Measurements from ENCODE around the gene CCDC63. TPM values are rescaled to one million over a fixed set of nuclear protein-coding genes. Genes with fewer than 3 reads are reported as not detected.

CCDC63 gene
- polyA plus RNA-seq, 3 donors = 0.22 TPM; not detected in 2

DNA sequence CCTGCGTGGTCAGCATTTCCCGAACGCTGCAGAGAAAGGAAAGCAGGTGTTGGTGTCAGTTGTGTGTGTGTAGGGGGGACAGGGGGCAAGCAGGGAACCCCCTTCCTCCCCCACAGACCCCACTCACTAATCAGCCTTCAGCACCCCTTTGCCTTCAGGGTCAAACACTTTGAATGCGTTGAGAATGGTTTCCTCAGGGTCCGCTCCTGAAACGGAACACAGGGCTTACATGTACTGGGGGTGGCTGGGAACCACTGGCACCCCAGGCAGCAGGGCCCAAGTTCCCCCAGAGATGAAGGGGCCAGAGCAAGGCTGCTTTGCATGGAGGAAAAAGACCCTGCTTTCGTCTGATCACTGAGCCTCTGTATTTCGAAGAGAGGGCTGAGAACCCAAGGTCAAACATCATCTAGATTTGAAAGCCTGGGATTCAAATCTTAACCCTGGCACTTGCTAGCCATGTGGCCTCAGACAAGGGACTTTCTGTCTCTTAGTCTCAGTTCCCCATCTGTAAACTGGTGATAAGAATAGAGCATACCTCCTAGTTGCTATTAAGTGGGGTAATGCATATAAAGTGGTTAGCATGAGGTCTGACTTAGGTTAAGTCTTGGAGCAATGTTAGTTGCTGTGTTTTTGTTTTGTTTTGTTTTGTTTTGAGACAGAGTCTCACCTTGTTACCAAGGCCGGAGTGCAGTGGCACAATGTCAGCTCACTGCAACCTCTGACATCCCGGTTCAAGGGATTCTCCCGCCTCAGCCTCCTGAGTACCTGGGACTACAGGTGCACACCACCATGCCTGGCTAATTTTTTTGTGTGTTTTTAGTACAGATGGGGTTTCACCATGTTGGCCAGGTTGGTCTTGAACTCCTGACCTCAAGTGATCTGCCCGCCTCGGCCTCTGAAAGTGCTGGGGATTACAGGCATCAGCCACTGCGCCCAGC, 66.6 kb downstream of the CCDC63 start:
- no peaks in the 10 kb centered on the region for H3K9me3 ChIP-seq (replicated peaks in 1 of 2; ENCODE audit: control insufficient read depth in 1 of 2, insufficient read depth in 1 of 2, low read length in 2 of 2)
- intact Hi-C loops (cut with micrococcal nuclease) = no loop called here
- peak in 1 of 3 donors; percentile 28 for DNase-seq
- peaks cover 0 to 4% (median 0%) of the 10 kb centered on the region in 3 donors for H3K27me3 Mint-ChIP-seq (ENCODE audit: low read depth in 3 of 3)
- H3K9me3 Mint-ChIP-seq = no peaks in the 10 kb centered on the region
- H4K20me1 ChIP-seq (ENCODE audit: insufficient read depth, low read length) = no peaks in the 10 kb centered on the region
- no peaks in the 10 kb centered on the region for H3K79me2 ChIP-seq (ENCODE audit: insufficient read depth, low read length)
- no peaks in the 10 kb centered on the region for H3K27me3 ChIP-seq (ENCODE audit: control insufficient read depth in 2 of 2, insufficient read depth in 2 of 2, low read length in 2 of 2)
- no peak overlapping the region for H3K4me3 ChIP-seq (replicated peaks in 1 of 3; ENCODE audit: low read depth in 2 of 3, low read length in 3 of 3)
- peak overlapping the region in 1 of 7 donors; percentile 21 for H3K27ac Mint-ChIP-seq
- no peak overlapping the region for H3K4me3 Mint-ChIP-seq
- peak overlapping the region; percentile 25 for H2AFZ ChIP-seq (ENCODE audit: insufficient read depth, low read depth, low read length, poor library complexity, severe bottlenecking)
- H3K9ac ChIP-seq (ENCODE audit: insufficient read depth, low read length, poor library complexity, severe bottlenecking) = no peak overlapping the region
- H3K4me1 Mint-ChIP-seq = peaks cover 12% of the 10 kb centered on the region
- 93% methylated on average over 11 of the region's 14 CpGs for WGBS (ENCODE audit: insufficient coverage)
- H3K36me3 ChIP-seq (replicated peaks in 1 of 2; ENCODE audit: control insufficient read depth in 1 of 2, insufficient read depth in 2 of 2, low read length in 2 of 2) = no peaks in the 10 kb centered on the region
- no peak overlapping the region for H3K27ac ChIP-seq (ENCODE audit: low read depth in 1 of 2, low read length in 2 of 2)
- no peak overlapping the region for H3K4me2 ChIP-seq (replicated peaks; ENCODE audit: extremely low read depth, low read length, poor library complexity, severe bottlenecking)
- H3K4me1 ChIP-seq (ENCODE audit: control insufficient read depth in 1 of 2, insufficient read depth in 2 of 2, low read length in 2 of 2) = peaks cover 0 to 7% of the 10 kb centered on the region in 2 donors
- TF ChIP-seq, protein P1, sequence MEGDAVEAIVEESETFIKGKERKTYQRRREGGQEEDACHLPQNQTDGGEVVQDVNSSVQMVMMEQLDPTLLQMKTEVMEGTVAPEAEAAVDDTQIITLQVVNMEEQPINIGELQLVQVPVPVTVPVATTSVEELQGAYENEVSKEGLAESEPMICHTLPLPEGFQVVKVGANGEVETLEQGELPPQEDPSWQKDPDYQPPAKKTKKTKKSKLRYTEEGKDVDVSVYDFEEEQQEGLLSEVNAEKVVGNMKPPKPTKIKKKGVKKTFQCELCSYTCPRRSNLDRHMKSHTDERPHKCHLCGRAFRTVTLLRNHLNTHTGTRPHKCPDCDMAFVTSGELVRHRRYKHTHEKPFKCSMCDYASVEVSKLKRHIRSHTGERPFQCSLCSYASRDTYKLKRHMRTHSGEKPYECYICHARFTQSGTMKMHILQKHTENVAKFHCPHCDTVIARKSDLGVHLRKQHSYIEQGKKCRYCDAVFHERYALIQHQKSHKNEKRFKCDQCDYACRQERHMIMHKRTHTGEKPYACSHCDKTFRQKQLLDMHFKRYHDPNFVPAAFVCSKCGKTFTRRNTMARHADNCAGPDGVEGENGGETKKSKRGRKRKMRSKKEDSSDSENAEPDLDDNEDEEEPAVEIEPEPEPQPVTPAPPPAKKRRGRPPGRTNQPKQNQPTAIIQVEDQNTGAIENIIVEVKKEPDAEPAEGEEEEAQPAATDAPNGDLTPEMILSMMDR (IDR thresholded peaks at IDR 0.05) = no peak
- H3K36me3 Mint-ChIP-seq = no peaks in the 10 kb centered on the region

DNA sequence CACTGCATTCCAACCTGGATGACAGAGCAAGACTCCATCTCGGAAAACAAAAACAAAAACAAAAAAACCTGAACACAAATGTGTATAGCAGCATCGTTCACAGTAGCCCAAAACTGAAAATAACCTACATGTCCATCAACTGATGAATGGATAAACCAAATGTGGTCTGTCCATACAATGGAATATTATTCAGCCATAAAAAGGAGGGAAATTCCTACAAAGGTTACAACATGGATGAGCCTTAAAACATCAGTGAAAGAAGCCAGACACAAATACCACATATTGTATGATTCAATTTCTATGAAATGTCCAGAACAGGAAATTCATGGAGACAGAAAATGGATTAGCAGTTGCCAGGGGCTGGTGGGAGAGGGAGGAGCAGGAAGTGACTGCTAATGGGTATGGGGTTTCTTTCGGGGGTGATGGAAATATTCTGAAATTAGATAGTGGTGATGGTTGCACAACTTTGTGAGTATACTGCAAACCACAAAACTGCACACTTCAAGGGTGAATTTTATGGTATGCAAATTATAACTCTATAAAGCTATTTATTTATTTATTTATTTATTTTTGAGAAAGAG, 69.6 kb downstream of the CCDC63 start:
- no peak overlapping the region for H3K4me3 Mint-ChIP-seq
- WGBS (ENCODE audit: insufficient coverage) = 100% methylated on average over 2 of the region's 3 CpGs
- Histone ChIP-seq H3K9ac (ENCODE audit: insufficient read depth, low read length, poor library complexity, severe bottlenecking) (no peak overlapping the region), H3K27me3 (ENCODE audit: control insufficient read depth in 2 of 2, insufficient read depth in 2 of 2, low read length in 2 of 2) (no peaks in the 10 kb centered on the region), H3K79me2 (ENCODE audit: insufficient read depth, low read length) (no peaks in the 10 kb centered on the region), H4K20me1 (ENCODE audit: insufficient read depth, low read length) (no peaks in the 10 kb centered on the region), H2AFZ (ENCODE audit: insufficient read depth, low read depth, low read length, poor library complexity, severe bottlenecking) (no peak overlapping the region), H3K4me1 (ENCODE audit: control insufficient read depth in 1 of 2, insufficient read depth in 2 of 2, low read length in 2 of 2) (peaks cover 0 to 7% of the 10 kb centered on the region in 2 donors), H3K36me3 (replicated peaks in 1 of 2; ENCODE audit: control insufficient read depth in 1 of 2, insufficient read depth in 2 of 2, low read length in 2 of 2) (no peaks in the 10 kb centered on the region), H3K27ac (ENCODE audit: low read depth in 1 of 2, low read length in 2 of 2) (no peak overlapping the region), H3K9me3 (replicated peaks in 1 of 2; ENCODE audit: control insufficient read depth in 1 of 2, insufficient read depth in 1 of 2, low read length in 2 of 2) (no peaks in the 10 kb centered on the region), H3K4me2 (replicated peaks; ENCODE audit: extremely low read depth, low read length, poor library complexity, severe bottlenecking) (no peak overlapping the region), H3K4me3 (replicated peaks in 1 of 3; ENCODE audit: low read depth in 2 of 3, low read length in 3 of 3) (no peak overlapping the region)
- H3K4me1 Mint-ChIP-seq = peaks cover 12% of the 10 kb centered on the region
- H3K36me3 Mint-ChIP-seq = no peaks in the 10 kb centered on the region
- TF ChIP-seq, protein P1 (IDR thresholded peaks at IDR 0.05) = no peak
- no peaks in the 10 kb centered on the region for H3K9me3 Mint-ChIP-seq
- intact Hi-C loops (cut with micrococcal nuclease) = no loop called here
- no peak overlapping the region for H3K27ac Mint-ChIP-seq
- DNase-seq = no peak
- H3K27me3 Mint-ChIP-seq (ENCODE audit: low read depth in 3 of 3) = peaks cover 0 to 10% (median 4%) of the 10 kb centered on the region in 3 donors

Data from CD14-positive monocyte (primary cell).